ENCODE measurements around the gene CIP2A. TPM values are rescaled to one million over a fixed set of nuclear protein-coding genes. Genes with fewer than 3 reads are reported as not detected.

Gene CIP2A
- total RNA-seq, result 31.6 TPM

GRCh38 chr3:108589081-108589997, at the start of gene CIP2A, which contains the start of gene DZIP3:
CIP2A (minus strand) TSS chr3:108589438; CDS start chr3:108589375, 63 bp downstream.
DZIP3 (plus strand) TSS chr3:108589722; CDS start chr3:108605407, 15,685 bp downstream.

GRCh38 chr3:108510496-108510895, 78.7 kb downstream of the CIP2A start, which contains the start of gene MYH15:
MYH15 (minus strand) TSS chr3:108510596; CDS start chr3:108510530, 66 bp downstream.

Small RNA genes lying within 50 kb of the gene (small RNA-seq; reads per million reads assigned to genes)
- gene RF00156 (ENCODE audit: low replicate concordance), result not detected

Other genes with a start within 250 kb of the CIP2A start
- gene MYH15, start 78.8 kb downstream of the CIP2A start, total RNA-seq, result 0.63 TPM
- 53.5 TPM for gene DZIP3, start 284 bp upstream of the CIP2A start, total RNA-seq
- not detected for gene RETNLB, start 168.0 kb upstream of the CIP2A start, total RNA-seq
- not detected for gene TRAT1, start 233.3 kb upstream of the CIP2A start, total RNA-seq